SK-N-SH treated with all-trans-retinoic acid at 6 μM for 48 hours (cell line): Measurements from ENCODE around the gene CHAC1.

Experiments used
- ATAC-seq: fragments of 200-7000 bp; cut with Tn5 transposase; 3 replicates; pipeline ENCODE4 v1.9.1; 2020; ENCODE audit warnings: mild to moderate bottlenecking, moderate library complexity
- ARNTL ChIP-seq: fragments of 450-650 bp; formaldehyde crosslinking; IDR thresholded peaks from 2 replicates; pipeline ENCODE4 v1.5.0; 2020; ENCODE audit warnings: low read depth, mild to moderate bottlenecking, moderate library complexity, borderline replicate concordance
- BACH2 ChIP-seq: fragments of 250-450 bp; sonication (Bioruptor Pico); IDR thresholded peaks from 2 replicates; pipeline ENCODE4 v1.9.0; 2021; ENCODE audit warnings: mild to moderate bottlenecking, borderline replicate concordance
- CSDC2 ChIP-seq: fragments of 250-450 bp; sonication (Bioruptor Pico); IDR thresholded peaks from 2 replicates; pipeline ENCODE4 v1.5.0; 2020; ENCODE audit warnings: mild to moderate bottlenecking, moderate library complexity
- OSR1 ChIP-seq: fragments of 250-450 bp; sonication (Bioruptor Pico); IDR thresholded peaks from 2 replicates; pipeline ENCODE4 v1.8.0; 2022; ENCODE audit warnings: moderate library complexity, mild to moderate bottlenecking, inconsistent platforms
- PPARA ChIP-seq: fragments of 250-450 bp; sonication (Bioruptor Pico); IDR thresholded peaks from 2 replicates; pipeline ENCODE4 v1.5.0; 2020; ENCODE audit warnings: mild to moderate bottlenecking, borderline replicate concordance
- ZC3H10 ChIP-seq: fragments of 250-450 bp; sonication (Bioruptor Pico); IDR thresholded peaks from 2 replicates; pipeline ENCODE4 v1.5.1; 2021; ENCODE audit warnings: mild to moderate bottlenecking, moderate library complexity
- ZNF70 ChIP-seq: fragments of 450-650 bp; formaldehyde crosslinking; IDR thresholded peaks from 2 replicates; pipeline ENCODE4 v1.5.0; 2020; ENCODE audit warnings: mild to moderate bottlenecking, moderate library complexity
- ZNF8 ChIP-seq: fragments of 450-650 bp; formaldehyde crosslinking; IDR thresholded peaks from 2 replicates; pipeline ENCODE4 v1.5.0; 2020; ENCODE audit warnings: mild to moderate bottlenecking, moderate library complexity
- TF ChIP-seq, protein P1 (sequence below): fragments of 250-450 bp; sonication (Bioruptor Pico); IDR thresholded peaks from 2 replicates; pipeline ENCODE4 v1.5.1; 2020; ENCODE audit warnings: low read depth, mild to moderate bottlenecking, moderate library complexity
- TF ChIP-seq, protein P2 (sequence below): fragments of 250-450 bp; sonication (Bioruptor Pico); IDR thresholded peaks from 2 replicates; pipeline ENCODE4 v1.8.0; 2021; ENCODE audit warnings: low read depth, mild to moderate bottlenecking, moderate library complexity, borderline replicate concordance
- TF ChIP-seq, protein P3 (sequence below): fragments of 250-450 bp; sonication (Bioruptor Pico); IDR thresholded peaks from 2 replicates; pipeline ENCODE4 v1.5.1; 2021; ENCODE audit warnings: mild to moderate bottlenecking, moderate library complexity

The CHAC1 gene

DNA sequence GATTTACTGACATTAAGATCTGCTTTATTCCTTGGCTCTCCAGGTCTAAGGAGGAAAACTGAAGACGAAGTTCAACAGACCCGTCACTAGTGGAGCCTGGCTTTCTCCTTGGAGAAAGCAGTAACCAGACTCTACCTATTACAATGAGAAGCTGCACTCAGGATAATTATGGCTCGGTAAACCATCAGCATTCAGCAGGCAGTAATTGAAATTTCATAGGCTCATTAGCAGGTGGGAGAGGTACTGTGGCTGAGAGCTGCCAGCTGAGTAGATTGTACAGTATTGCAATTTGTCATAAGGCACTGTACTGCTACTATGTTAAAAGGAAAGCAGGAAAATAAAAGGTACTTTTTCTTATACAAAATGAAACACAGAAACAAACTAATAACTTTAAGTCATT is 51.2 kb downstream of the CHAC1 start:
- no peak for TF ChIP-seq ZNF8
- no peak for TF ChIP-seq OSR1 (CRISPR knock-in tag)
- no peak for TF ChIP-seq ZNF70 (CRISPR knock-in tag)
- no peak for TF ChIP-seq ARNTL (CRISPR knock-in tag)
- TF ChIP-seq, protein P1, sequence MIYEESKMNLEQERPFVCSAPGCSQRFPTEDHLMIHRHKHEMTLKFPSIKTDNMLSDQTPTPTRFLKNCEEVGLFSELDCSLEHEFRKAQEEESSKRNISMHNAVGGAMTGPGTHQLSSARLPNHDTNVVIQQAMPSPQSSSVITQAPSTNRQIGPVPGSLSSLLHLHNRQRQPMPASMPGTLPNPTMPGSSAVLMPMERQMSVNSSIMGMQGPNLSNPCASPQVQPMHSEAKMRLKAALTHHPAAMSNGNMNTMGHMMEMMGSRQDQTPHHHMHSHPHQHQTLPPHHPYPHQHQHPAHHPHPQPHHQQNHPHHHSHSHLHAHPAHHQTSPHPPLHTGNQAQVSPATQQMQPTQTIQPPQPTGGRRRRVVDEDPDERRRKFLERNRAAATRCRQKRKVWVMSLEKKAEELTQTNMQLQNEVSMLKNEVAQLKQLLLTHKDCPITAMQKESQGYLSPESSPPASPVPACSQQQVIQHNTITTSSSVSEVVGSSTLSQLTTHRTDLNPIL (CRISPR knock-in tag) = no peak
- TF ChIP-seq, protein P2, sequence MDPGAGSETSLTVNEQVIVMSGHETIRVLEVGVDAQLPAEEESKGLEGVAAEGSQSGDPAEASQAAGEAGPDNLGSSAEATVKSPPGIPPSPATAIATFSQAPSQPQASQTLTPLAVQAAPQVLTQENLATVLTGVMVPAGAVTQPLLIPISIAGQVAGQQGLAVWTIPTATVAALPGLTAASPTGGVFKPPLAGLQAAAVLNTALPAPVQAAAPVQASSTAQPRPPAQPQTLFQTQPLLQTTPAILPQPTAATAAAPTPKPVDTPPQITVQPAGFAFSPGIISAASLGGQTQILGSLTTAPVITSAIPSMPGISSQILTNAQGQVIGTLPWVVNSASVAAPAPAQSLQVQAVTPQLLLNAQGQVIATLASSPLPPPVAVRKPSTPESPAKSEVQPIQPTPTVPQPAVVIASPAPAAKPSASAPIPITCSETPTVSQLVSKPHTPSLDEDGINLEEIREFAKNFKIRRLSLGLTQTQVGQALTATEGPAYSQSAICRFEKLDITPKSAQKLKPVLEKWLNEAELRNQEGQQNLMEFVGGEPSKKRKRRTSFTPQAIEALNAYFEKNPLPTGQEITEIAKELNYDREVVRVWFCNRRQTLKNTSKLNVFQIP = no peak
- no peak for TF ChIP-seq PPARA (CRISPR knock-in tag)
- TF ChIP-seq CSDC2 (CRISPR knock-in tag) = no peak
- TF ChIP-seq, protein P3, sequence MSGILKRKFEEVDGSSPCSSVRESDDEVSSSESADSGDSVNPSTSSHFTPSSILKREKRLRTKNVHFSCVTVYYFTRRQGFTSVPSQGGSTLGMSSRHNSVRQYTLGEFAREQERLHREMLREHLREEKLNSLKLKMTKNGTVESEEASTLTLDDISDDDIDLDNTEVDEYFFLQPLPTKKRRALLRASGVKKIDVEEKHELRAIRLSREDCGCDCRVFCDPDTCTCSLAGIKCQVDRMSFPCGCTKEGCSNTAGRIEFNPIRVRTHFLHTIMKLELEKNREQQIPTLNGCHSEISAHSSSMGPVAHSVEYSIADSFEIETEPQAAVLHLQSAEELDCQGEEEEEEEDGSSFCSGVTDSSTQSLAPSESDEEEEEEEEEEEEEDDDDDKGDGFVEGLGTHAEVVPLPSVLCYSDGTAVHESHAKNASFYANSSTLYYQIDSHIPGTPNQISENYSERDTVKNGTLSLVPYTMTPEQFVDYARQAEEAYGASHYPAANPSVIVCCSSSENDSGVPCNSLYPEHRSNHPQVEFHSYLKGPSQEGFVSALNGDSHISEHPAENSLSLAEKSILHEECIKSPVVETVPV = no peak
- no peak for TF ChIP-seq ZC3H10
- no peak for TF ChIP-seq BACH2

More for the DNA sequence above, 51.2 kb downstream of the CHAC1 start:
- no peak for ATAC-seq
